GM19395 (cell line): Measurements from ENCODE around the gene RIMBP3C.
"Not testable (repeated sequence)": the region's sequence is repeated elsewhere in the genome, so short reads cannot be mapped to it uniquely, and the experiment has no call there.

Experiments
- ATAC-seq: cut with Tn5 transposase; IDR thresholded peaks from one replicate; pipeline ENCODE4 v1.9.1; 2021; ENCODE audit warnings: mild to moderate bottlenecking, moderate library complexity; ENCODE audit not compliant: unreplicated experiment

The RIMBP3C gene

GRCh38 chr22:21551361-21551760 lies at the start of gene RIMBP3C:
RIMBP3C (minus strand) TSS chr22:21551461; CDS start chr22:21550976, 485 bp downstream.
- ATAC-seq = not testable (repeated sequence)

GRCh38 chr22:21599053-21599893 lies 48.0 kb upstream of the RIMBP3C start:
- no peak for ATAC-seq

- no peak for ATAC-seq
Measured at GRCh38 chr22:21598302-21598701, 47.0 kb upstream of the RIMBP3C start.

- not testable (repeated sequence) for ATAC-seq
Measured at GRCh38 chr22:21596356-21597135, 45.3 kb upstream of the RIMBP3C start.

GRCh38 chr22:21594865-21595452 lies 43.7 kb upstream of the RIMBP3C start:
- ATAC-seq = no peak

- ATAC-seq = no peak
Measured at GRCh38 chr22:21593406-21594232, 42.4 kb upstream of the RIMBP3C start.

GRCh38 chr22:21592422-21592821 lies 41.2 kb upstream of the RIMBP3C start:
- ATAC-seq = no peak

- no peak for ATAC-seq
Measured at GRCh38 chr22:21591695-21592094, 40.4 kb upstream of the RIMBP3C start.

- no peak for ATAC-seq
Measured at GRCh38 chr22:21590809-21591641, 39.8 kb upstream of the RIMBP3C start.

- no peak for ATAC-seq
Measured at GRCh38 chr22:21589396-21589795, 38.1 kb upstream of the RIMBP3C start.

GRCh38 chr22:21587803-21588611 lies 36.7 kb upstream of the RIMBP3C start:
- peak; percentile 85 for ATAC-seq

- no peak for ATAC-seq
Measured at GRCh38 chr22:21585389-21585788, 34.1 kb upstream of the RIMBP3C start.

- ATAC-seq = no peak
Measured at GRCh38 chr22:21582801-21583740, 31.8 kb upstream of the RIMBP3C start.

- ATAC-seq = not testable (repeated sequence)
Measured at GRCh38 chr22:21581009-21581713, 29.9 kb upstream of the RIMBP3C start.

- not testable (repeated sequence) for ATAC-seq
Measured at GRCh38 chr22:21580623-21581007, 29.4 kb upstream of the RIMBP3C start.

GRCh38 chr22:21579474-21579851 lies 28.2 kb upstream of the RIMBP3C start:
- no peak for ATAC-seq

GRCh38 chr22:21573750-21574494 lies 22.7 kb upstream of the RIMBP3C start:
- no peak for ATAC-seq
